ENCODE results near the gene CA12. TPM values are rescaled to one million over a fixed set of nuclear protein-coding genes. Genes with fewer than 3 reads are reported as not detected.

CA12 gene
- total and polyA plus RNA-seq, 9 of the 15 experiments (the other 6 are each of a cell fraction or from before 2014, with no cell fraction given) = 0.01 to 0.78 (median 0.15) TPM; not detected in 1

DNA sequence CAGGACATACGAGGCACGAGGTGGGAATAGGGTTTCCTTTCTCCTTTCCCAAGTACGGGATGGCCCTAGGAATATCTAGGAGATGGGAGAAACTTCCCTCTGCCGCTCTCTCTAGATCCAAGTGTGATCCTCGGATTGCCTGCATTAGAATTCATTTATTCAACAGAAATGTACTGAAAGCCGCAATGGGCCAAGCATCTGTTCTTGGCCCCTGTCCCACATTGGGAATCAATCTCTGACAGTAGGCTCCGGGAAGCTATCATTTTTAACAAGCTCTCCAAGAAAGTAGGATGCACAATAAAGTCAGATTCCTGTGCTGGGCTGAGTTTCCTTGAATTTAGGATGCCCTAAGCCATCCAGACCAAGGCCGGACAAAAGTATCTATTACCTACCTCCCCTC is 37.2 kb upstream of the CA12 start:
- no TSS peak for BruUV-seq (replicated peaks)
- in situ Hi-C loops (cut with MboI) = loop anchor here (25.0 kb wide), 1 partner anchor 582 kb away; no protein-coding TSS in a partner anchor
- H2AFZ ChIP-seq (ENCODE audit: low read depth, low read length) = no peak overlapping the region

More for the DNA sequence above, 37.2 kb upstream of the CA12 start:
- TF ChIP-seq KHSRP (IDR thresholded peaks at IDR 0.05) (no peak), ILK (tag; IDR thresholded peaks at IDR 0.05; ENCODE audit: borderline replicate concordance, low read depth) (no peak), ZNF311 (CRISPR knock-in tag; IDR thresholded peaks at IDR 0.05) (no peak), NFE2L1 (tag; IDR thresholded peaks at IDR 0.05; ENCODE audit: borderline replicate concordance, low read depth) (no peak), L3MBTL2 (IDR thresholded peaks at IDR 0.05) (no peak), RBM39 (optimal IDR thresholded peaks at IDR 0.05; ENCODE audit: low read depth, low read length) (no peak), NKRF (IDR thresholded peaks at IDR 0.05; ENCODE audit: borderline replicate concordance) (no peak), FOXA3 (CRISPR knock-in tag; conservative IDR thresholded peaks at IDR 0.05 in 1 of 2, IDR thresholded peaks at IDR 0.05 in 1 of 2) (no peak), ZNF766 (CRISPR knock-in tag; conservative IDR thresholded peaks at IDR 0.05) (no peak), ZNF354B (CRISPR knock-in tag; IDR thresholded peaks at IDR 0.05) (no peak), ADNP (tag; IDR thresholded peaks at IDR 0.05) (no peak), ZSCAN32 (CRISPR knock-in tag; IDR thresholded peaks at IDR 0.05) (no peak), MCM5 (IDR thresholded peaks at IDR 0.05; ENCODE audit: low read depth) (no peak), ILF3 (IDR thresholded peaks at IDR 0.05; ENCODE audit: borderline replicate concordance) (no peak), ZNF263 (CRISPR knock-in tag; IDR thresholded peaks at IDR 0.05; ENCODE audit: borderline replicate concordance) (no peak), BMI1 (IDR thresholded peaks at IDR 0.05; ENCODE audit: low read length) (no peak), IFI16 (CRISPR knock-in tag; IDR thresholded peaks at IDR 0.05) (no peak), ARID4B (CRISPR knock-in tag; IDR thresholded peaks at IDR 0.05) (no peak), TAF7 (tag; IDR thresholded peaks at IDR 0.05) (no peak)
- WGBS (ENCODE audit: insufficient coverage, low coverage, missing lambda C conversion rate) = 69% methylated on average over 8 of the region's 8 CpGs
- Histone ChIP-seq H3K27me3 (ENCODE audit: control insufficient read depth in 2 of 2, insufficient read depth in 2 of 2, low read length in 2 of 2) (no peaks in the 10 kb centered on the region; a peak in 1 of 5 replicates), H4K20me1 (replicated peaks; ENCODE audit: control insufficient read depth, insufficient read depth, low read length) (no peaks in the 10 kb centered on the region), H3K4me2 (ENCODE audit: insufficient read depth, low read length) (no peak overlapping the region), H3K9me1 (ENCODE audit: control insufficient read depth, insufficient read depth, low read length) (no peaks in the 10 kb centered on the region), H3K9ac (ENCODE audit: insufficient read depth in 1 of 2, low read depth in 2 of 2, low read length in 2 of 2) (no peak overlapping the region), H3K4me3 (no peak overlapping the region), H3K9me3 (replicated peaks; ENCODE audit: control insufficient read depth, insufficient read depth, low read depth, low read length) (no peaks in the 10 kb centered on the region), H3K79me2 (ENCODE audit: control insufficient read depth, insufficient read depth, low read length) (no peaks in the 10 kb centered on the region), H3K27ac (ENCODE audit: extremely low read depth, low read depth, low read length) (no peak overlapping the region), H3K36me3 (ENCODE audit: control insufficient read depth, insufficient read depth, low read length) (no peaks in the 10 kb centered on the region), H3K4me1 (replicated peaks in 1 of 2; ENCODE audit: control insufficient read depth in 2 of 2, insufficient read depth in 2 of 2, low read length in 2 of 2) (peaks cover 0 to 15% of the 10 kb centered on the region in 2 experiments; a peak in 3 of 5 replicates)
- intact Hi-C loops (cut with micrococcal nuclease) = no loop called here
- FAIRE-seq (no peak), ATAC-seq (no peak), DNase-seq (ENCODE audit: extremely low read depth in 1 of 4, low spot score in 3 of 4) (no peak)
- POLR2A ChIA-PET = interaction anchor here (1.4 kb wide), 1 partner anchor 16 kb away, joined by 4 read pairs; no protein-coding TSS in a partner anchor
- CTCF ChIA-PET (ENCODE audit: low intra/inter-chr PET ratio) = interaction anchor here (0.8 kb wide), 1 partner anchor 19 kb away, joined by 3 read pairs; no protein-coding TSS in a partner anchor
